GM18505 (cell line): ENCODE results near the gene SPAST.
"Not testable (repeated sequence)": the region's sequence is repeated elsewhere in the genome, so short reads cannot be mapped to it uniquely, and the experiment has no call there.

Experiments
- ATAC-seq: cut with Tn5 transposase; IDR thresholded peaks from one replicate; pipeline ENCODE4 v1.9.1; 2021; ENCODE audit not compliant: unreplicated experiment
- POLR2A ChIP-seq: IDR thresholded peaks from 4 replicates; pipeline ENCODE4 v1.6.1; 2011; ENCODE audit warnings: borderline replicate concordance; ENCODE audit not compliant: insufficient read depth, insufficient read length; ENCODE audit errors: extremely low read depth

The SPAST gene, protein sequence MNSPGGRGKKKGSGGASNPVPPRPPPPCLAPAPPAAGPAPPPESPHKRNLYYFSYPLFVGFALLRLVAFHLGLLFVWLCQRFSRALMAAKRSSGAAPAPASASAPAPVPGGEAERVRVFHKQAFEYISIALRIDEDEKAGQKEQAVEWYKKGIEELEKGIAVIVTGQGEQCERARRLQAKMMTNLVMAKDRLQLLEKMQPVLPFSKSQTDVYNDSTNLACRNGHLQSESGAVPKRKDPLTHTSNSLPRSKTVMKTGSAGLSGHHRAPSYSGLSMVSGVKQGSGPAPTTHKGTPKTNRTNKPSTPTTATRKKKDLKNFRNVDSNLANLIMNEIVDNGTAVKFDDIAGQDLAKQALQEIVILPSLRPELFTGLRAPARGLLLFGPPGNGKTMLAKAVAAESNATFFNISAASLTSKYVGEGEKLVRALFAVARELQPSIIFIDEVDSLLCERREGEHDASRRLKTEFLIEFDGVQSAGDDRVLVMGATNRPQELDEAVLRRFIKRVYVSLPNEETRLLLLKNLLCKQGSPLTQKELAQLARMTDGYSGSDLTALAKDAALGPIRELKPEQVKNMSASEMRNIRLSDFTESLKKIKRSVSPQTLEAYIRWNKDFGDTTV

DNA sequence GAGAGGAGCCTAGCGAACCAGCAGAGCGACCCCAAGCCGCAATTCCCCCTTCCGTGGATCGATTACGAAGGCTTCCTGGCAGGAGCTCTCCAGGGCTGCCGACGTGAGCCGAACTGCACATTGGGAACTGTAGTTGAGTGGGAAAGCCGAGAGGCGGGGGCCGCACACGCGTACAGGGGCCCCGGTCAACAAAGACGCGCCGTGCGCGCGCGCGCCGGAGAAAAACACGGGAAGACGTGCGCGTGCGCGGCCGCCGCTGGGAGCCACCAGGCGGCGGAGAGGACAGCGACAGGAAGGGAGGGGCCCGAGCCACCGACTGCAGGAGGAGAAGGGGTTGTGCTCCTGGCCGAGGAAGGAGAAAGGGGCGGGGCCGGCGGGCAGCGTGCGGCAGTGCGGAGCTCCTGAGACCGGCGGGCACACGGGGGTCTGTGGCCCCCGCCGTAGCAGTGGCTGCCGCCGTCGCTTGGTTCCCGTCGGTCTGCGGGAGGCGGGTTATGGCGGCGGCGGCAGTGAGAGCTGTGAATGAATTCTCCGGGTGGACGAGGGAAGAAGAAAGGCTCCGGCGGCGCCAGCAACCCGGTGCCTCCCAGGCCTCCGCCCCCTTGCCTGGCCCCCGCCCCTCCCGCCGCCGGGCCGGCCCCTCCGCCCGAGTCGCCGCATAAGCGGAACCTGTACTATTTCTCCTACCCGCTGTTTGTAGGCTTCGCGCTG lies at the start of gene SPAST:
Gene SPAST (plus strand): TSS at position 247 of the 711 bp plus-strand sequence. CDS start 276 bp downstream, at position 523.
- peak; percentile 81 for TF ChIP-seq POLR2A
- peak; percentile 94 for ATAC-seq

DNA sequence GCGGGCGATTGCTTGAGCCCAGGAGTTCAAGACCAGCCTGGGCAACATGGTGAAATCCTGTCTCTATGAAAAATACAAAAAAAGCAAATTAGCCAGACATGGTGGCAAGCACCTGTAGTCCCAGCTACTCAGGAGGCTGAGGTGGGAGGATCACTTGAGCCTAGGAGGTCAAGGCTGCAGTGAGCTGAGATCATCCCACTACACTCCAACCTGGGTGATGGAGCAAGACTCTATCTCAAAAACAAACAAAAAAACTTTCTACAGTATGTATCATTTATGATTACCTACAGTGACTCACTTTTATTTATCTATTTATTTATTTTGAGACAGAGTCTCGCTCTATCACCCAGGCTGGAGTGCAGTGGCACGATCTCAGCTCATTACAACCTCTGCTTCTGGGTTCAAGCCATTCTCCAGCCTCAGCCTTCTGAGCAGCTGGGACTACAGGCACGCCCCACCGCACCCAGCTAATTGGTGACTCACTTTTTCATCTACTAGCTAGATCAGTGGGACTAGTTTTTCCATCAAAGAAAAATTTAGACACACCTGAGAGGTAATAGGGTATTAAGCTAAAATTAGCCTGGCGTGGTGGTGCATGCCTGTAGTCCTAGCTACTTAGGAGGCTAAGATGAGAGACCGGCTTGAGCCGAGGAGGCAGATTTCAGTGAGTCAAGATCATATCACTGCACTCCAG lies 44.4 kb upstream of the SPAST start:
- ATAC-seq: not testable (repeated sequence)

DNA sequence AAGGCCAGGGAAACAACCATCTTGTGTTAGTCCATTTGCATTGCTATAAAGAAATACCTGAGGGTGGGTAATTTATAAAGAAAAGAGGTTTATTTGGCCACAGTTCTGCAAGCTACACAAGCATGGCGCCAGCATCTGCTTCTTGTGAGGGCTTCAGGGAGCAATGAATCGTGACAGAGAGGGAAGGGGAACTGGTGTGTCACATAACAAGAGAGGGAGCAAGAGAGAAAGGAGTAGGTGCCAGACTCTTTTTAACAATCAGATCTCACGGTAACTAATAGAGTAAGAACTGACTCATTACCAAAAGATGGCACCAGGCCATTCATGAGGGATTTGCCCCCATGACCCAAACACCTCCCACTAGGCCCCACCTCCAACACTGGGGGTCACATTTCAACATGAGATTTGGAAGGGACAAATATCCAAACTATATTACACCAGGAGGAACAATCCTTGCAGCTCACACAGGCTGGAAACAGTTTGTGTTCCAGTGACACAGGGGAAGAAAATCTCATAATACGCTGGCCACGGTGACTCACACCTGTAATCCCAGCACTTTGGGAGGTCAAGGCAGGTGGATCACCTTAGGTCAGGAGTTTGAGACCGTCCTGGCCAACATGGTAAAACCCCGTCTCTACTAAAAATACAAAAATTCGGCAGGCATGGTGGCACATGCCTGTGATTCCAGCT lies 29.0 kb upstream of the SPAST start:
- ATAC-seq: not testable (repeated sequence)

DNA sequence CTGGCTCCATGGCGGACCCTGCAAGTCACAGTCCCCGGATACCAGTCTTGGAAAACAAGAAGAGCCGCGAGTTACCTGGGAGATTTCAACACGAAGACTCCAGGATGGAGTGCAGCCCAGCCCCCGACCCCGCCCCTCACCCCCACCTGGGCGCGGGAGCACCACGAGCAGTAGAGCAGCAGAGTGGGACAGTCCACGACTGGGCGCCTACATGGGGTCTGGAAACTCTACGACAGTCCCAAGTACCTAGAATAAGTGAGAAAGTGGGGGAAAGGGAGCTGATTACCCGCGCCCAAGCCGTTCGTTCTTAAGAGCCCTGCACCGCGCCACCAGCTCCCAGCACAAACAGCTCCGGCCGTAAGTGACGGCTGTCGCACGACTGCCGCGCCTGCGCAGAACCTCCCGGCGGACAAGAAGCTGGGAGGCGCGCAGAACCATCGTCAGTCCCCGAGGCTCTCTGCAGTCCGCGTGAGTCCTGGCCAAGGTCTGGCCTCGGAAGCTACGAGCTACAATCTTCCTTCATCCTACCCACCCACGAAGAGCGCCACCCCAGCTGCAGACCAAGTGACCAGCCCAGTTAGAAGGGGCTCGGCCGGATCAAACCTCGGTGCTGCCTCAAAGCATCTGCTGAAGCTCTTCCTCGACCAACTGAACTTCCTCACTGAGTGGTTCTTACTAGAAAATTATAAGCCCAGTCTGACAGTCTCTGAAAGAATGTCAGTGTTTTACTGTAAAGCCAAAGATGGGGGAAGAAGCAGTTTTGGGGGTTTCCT lies 23.7 kb upstream of the SPAST start, which contains the start of gene DPY30:
Gene DPY30 (minus strand): TSS at position 359 of the 773 bp plus-strand sequence. CDS start 349 bp downstream, at position 10.
- TF ChIP-seq POLR2A: peak; percentile 99
- peak; percentile 90 for ATAC-seq

DNA sequence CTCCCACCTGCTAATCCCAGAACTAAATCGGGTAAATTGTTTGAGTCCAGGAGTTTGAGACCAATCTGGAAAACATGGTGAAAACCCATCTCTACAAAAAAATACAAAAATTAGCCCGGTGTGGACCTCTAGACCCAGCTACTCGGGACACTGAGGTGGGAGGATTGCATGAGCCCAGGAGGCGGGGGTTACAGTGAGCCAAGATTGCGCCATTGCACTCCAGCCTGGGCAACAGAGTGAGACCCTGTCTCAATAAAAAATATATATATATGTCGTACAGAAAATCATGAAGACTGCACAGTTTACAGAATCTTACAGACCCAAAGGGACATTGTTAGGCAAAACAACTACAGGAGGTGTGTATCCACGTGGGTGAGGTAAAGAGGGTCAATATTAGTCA lies 19.8 kb upstream of the SPAST start:
- no peak for ATAC-seq
- TF ChIP-seq POLR2A: no peak

DNA sequence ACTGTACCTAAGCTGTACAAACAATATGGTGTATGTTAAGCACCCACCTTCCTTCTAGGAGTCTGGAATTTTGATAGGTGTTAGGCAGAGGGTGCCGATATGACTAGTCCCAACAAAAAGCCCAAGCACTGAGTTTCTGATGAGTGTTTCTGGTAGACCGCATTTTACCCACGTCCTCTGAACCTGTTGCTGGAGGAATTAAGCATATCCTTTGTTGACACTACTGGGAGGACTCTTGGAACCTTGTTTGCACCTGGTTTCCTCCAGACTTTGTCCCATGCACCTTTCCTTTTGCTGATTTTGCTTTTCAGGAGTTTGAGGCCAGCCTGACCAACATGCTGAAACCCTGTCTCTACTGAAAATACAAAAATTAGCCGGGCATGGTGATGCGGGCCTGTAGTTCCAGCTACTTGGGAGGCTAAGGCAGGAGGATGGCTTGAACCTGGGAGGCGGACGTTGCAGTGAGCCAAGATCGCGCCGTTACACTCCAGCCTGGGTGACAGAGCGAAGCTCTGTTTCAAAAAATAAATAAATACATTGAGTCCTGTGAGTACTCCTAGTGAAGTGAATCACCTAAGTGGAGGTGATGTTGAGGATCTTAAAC lies 11.4 kb upstream of the SPAST start:
- ATAC-seq: no peak
- TF ChIP-seq POLR2A: no peak

DNA sequence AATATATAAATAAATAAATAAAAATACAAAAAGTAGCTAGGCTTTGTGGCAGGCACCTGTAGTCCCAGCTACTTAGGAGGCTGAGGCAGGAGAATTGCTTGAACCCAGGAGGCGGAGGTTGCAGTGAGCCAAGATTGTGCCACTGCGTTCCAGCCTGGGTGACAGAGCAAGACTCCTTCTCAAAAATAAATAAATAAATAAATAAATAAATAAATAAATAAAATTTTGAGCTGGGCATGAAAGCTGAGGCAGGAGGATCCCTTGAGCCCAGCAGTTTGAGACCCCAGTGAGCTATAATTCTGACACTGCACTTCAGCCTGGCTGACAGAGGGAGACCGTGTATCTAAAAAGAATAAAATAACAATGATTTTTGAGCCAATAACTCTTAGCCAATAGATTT lies 8.8 kb upstream of the SPAST start:
- ATAC-seq: not testable (repeated sequence)

DNA sequence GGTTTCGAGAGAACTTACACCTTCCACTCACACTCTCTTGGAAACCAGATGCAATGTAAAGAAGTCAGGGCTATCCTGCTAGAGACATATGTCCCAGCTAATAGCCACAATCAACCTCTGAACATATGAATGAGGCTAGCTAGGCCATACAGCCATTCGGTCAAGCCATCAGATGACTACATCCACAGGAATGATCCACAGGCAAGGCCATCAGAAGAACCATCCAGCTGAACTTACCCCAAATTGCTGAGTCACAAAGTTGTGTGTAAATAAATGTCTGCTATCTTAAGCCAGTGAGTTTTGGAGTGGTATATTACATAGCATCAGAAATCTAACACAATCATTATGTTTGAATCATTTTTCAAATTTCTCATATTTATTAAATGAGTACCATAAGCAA lies 5.2 kb upstream of the SPAST start:
- no peak for ATAC-seq
- no peak for TF ChIP-seq POLR2A

DNA sequence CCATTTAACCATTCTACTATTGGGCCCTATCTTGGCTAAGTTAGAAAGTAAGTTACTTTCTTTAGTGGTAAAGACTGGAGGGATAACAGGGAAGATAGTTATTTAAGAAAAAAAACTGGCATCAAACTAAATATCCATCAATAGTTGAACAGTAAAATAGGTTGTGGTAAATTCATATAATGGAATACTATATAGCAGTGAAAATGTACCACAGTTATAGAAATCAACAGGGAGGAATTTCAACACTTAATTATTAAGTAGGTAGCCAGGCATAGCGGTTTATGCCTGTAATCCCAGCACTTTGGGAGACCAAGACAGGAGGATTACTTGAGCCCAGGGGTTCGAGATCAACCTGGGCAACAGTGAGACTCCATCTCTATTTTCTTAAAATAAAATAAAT lies 3.1 kb upstream of the SPAST start:
- no peak for TF ChIP-seq POLR2A
- ATAC-seq: no peak

DNA sequence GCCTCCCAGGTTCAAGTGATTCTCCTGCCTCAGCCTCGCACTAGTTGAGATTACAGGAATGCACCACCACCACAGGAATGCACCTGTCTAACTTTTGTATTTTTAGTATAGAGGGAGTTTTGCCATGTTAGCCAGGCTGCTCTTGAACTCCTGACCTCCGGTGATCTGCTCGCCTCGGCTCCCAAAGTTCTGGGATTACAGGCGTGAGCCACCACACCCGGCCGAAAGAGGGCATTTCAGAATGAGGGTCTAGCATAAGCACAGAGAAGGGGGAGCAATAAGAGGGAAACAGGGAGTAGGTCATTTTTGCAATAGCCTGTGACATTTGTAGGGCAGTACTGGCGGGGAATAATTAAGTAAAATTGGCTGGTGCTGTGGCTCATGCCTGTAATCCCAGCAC lies 1.9 kb upstream of the SPAST start:
- no peak for TF ChIP-seq POLR2A
- ATAC-seq: no peak

DNA sequence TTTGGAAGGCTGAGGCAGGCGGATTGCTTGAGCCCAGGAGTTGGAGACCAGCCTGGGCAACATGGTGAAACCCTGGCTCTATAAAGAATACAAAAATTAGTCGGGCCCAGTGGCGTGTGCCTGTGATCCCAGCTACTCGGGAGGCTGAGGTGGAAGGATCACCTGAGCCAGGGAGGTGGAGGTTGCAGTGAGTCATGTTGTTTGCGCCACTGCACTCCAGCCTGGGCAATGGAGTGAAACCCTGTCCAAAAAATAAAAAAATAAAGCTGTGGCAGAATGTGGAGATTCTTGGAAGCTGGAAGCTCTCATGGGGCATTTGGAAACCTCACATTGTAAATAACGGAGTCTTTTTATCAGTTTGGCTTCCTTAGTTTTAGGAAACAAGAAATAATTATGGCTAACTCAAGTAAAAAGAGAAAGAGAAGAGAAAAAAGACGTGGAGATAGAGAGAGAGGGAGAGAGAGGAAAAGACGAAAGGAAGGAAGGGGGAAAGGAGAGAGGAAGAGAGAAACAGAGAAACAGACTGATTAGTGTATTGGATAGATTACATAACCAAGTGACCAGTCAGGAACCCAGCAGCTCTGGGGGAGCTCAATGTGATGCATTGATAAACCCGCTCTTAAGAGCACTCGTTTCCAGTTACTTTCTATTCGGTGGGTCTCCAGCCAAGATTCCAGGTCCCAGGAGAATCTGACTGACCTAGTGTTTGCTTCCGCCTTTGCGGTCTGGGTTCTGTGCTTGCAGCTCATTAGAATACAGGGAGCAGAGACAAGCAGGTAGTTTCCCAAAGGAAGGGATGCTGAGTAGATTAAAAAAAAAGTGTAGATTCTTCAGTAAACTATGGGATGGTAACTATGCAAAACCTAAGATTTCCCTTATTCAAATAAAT lies 1.1 kb upstream of the SPAST start:
- TF ChIP-seq POLR2A: no peak
- ATAC-seq: no peak
